ENCODE results near the gene SAA2.

DNA sequence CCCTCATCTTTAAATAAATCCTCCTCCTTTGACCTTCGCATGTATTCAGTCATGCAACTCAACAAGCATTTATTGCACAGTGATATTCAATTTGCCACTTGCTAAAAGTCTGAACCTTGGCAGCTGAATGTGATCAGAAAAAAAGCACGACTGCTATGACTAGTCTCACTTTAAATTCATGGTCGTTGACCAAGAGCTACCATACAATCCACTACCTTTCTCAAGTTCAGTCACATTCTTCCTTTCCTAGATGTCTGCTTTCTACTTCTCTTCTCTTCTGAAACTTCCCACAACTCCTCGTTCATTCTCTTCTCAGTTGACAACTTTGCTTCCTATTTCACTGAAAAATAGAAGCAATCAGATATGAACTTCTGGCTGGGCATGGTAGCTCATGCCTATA is 15.6 kb upstream of the SAA2 start:
- TF ChIP-seq, protein P1, sequence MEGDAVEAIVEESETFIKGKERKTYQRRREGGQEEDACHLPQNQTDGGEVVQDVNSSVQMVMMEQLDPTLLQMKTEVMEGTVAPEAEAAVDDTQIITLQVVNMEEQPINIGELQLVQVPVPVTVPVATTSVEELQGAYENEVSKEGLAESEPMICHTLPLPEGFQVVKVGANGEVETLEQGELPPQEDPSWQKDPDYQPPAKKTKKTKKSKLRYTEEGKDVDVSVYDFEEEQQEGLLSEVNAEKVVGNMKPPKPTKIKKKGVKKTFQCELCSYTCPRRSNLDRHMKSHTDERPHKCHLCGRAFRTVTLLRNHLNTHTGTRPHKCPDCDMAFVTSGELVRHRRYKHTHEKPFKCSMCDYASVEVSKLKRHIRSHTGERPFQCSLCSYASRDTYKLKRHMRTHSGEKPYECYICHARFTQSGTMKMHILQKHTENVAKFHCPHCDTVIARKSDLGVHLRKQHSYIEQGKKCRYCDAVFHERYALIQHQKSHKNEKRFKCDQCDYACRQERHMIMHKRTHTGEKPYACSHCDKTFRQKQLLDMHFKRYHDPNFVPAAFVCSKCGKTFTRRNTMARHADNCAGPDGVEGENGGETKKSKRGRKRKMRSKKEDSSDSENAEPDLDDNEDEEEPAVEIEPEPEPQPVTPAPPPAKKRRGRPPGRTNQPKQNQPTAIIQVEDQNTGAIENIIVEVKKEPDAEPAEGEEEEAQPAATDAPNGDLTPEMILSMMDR (conservative IDR thresholded peaks at IDR 0.05) = no peak
- TF ChIP-seq ZFX (IDR thresholded peaks at IDR 0.05) = no peak
